K562 (cell line): ENCODE data around the gene YEATS2. TPM values are rescaled to one million over a fixed set of nuclear protein-coding genes. Genes with fewer than 3 reads are reported as not detected.

ENCODE experiments used
- ATAC-seq: fragments of 200-7000 bp; cut with Tn5 transposase; 3 replicates; pipeline ENCODE4 v1.9.1; 2020; ENCODE audit warnings: moderate library complexity
- BruUV-seq: library from RNA; stranded (reverse); fragments of 400-500 nt; replicated peaks from 2 replicates; lab custom pipeline; 2021; lab: Mats Ljungman, UMichigan
- CTCF ChIA-PET: fragments of 300-600 bp; formaldehyde crosslinking; extraction: SDS; loops from one replicate; lab custom pipeline; 2021; ENCODE audit warnings: low intra/inter-chr PET ratio; lab: Yijun Ruan, JAX
- POLR2A ChIA-PET: fragments of 300-600, 350-650 bp; sonication (Branson Sonifier 250); formaldehyde crosslinking; extraction: SDS; loops from one replicate; lab custom pipeline; 2021; ENCODE audit warnings: antibody characterized with exemption, inconsistent platforms; lab: Yijun Ruan, JAX
- DNase-seq, 4 experiments: peaks; one replicate each; pipeline versions ENCODE4 v3.0.0 to v3.0.0-alpha.2; 2011 to 2018; ENCODE audit warnings: low spot score in 3 of 4, mixed read lengths in 3 of 4; ENCODE audit errors: extremely low read depth in 1 of 4
- FAIRE-seq: peaks from 2 replicates; lab custom pipeline; 2011; peaks lifted over from hg19 to GRCh38; lab: Jason Lieb, UNC
- H2AFZ ChIP-seq: 2 replicates; pipeline ENCODE4 v1.6.0; 2011; ENCODE audit warnings: low read depth, low read length, control low read depth, inconsistent platforms
- H3K27ac ChIP-seq: fragments of 200-600 bp; 3 replicates; pipeline ENCODE4 v1.8.0; 2011; ENCODE audit warnings: low read depth, mild to moderate bottlenecking, control low read depth, inconsistent platforms, low read length, moderate library complexity, mixed read lengths; ENCODE audit errors: extremely low read depth
- H3K27me3 ChIP-seq, 2 experiments: fragments of 300-600 bp in 1 of 2; 2 replicates in 1 of 2; 3 replicates in 1 of 2; pipeline versions ENCODE4 v1.6.0 to v1.8.0; 2011; ENCODE audit warnings: inconsistent platforms in 2 of 2, low read length in 2 of 2, mild to moderate bottlenecking in 1 of 2, mixed read lengths in 1 of 2, moderate library complexity in 1 of 2; ENCODE audit not compliant: control insufficient read depth in 2 of 2, insufficient read depth in 2 of 2
- H3K36me3 ChIP-seq: fragments of 300-600 bp; 3 replicates; pipeline ENCODE4 v1.8.0; 2011; ENCODE audit warnings: mild to moderate bottlenecking, low read length, inconsistent platforms; ENCODE audit not compliant: control insufficient read depth, insufficient read depth
- H3K4me1 ChIP-seq, 2 experiments: fragments of 200-600 bp in 1 of 2; replicated peaks in 1 of 2; 2 replicates in 1 of 2; 3 replicates in 1 of 2; pipeline versions ENCODE4 v1.5.1 to v1.8.0; 2011; ENCODE audit warnings: inconsistent platforms in 2 of 2, low read length in 2 of 2, mild to moderate bottlenecking in 1 of 2, mixed read lengths in 1 of 2, moderate library complexity in 1 of 2; ENCODE audit not compliant: control insufficient read depth in 2 of 2, insufficient read depth in 2 of 2
- H3K4me2 ChIP-seq: 2 replicates; pipeline ENCODE4 v1.6.1; 2011; ENCODE audit warnings: low read length, control low read depth, inconsistent platforms, mixed read lengths; ENCODE audit not compliant: insufficient read depth
- H3K4me3 ChIP-seq: fragments of 200-600 bp; sonication (generic), shearing (Covaris generic); 2 replicates; pipeline ENCODE4 v1.5.1; 2016; ENCODE audit warnings: control low read depth, inconsistent platforms
- H3K79me2 ChIP-seq: fragments of 200-600 bp; 3 replicates; pipeline ENCODE4 v1.8.0; 2011; ENCODE audit warnings: low read length, inconsistent platforms; ENCODE audit not compliant: control insufficient read depth, insufficient read depth
- H3K9ac ChIP-seq, 2 experiments: 2 replicates each; pipeline versions ENCODE4 v1.6.0 to v1.6.1; 2011; ENCODE audit warnings: low read depth in 2 of 2, low read length in 2 of 2, control low read depth in 1 of 2, inconsistent platforms in 1 of 2, mild to moderate bottlenecking in 1 of 2, mixed read lengths in 1 of 2; ENCODE audit not compliant: insufficient read depth in 1 of 2
- H3K9me1 ChIP-seq: one replicate; pipeline ENCODE4 v1.6.0; 2011; ENCODE audit warnings: inconsistent platforms, mild to moderate bottlenecking, low read length, moderate library complexity; ENCODE audit not compliant: control insufficient read depth, insufficient read depth
- H3K9me3 ChIP-seq: replicated peaks from 2 replicates; pipeline ENCODE4 v1.5.1; 2011; ENCODE audit warnings: low read depth, low read length, inconsistent platforms; ENCODE audit not compliant: control insufficient read depth, insufficient read depth
- H4K20me1 ChIP-seq: replicated peaks from 2 replicates; pipeline ENCODE4 v1.6.1; 2011; ENCODE audit warnings: low read length, inconsistent platforms, mixed read lengths; ENCODE audit not compliant: control insufficient read depth, insufficient read depth
- CHCHD3 ChIP-seq: fragments of 250-450 bp; sonication (Bioruptor Pico); IDR thresholded peaks from 2 replicates; pipeline ENCODE4 v2.1.2; 2022; ENCODE audit warnings: mild to moderate bottlenecking
- FOXP1 ChIP-seq: sonication (generic); formaldehyde crosslinking; IDR thresholded peaks from 2 replicates; pipeline ENCODE4 v1.8.0; 2022; ENCODE audit warnings: mild to moderate bottlenecking, missing genetic modification reagents
- GTF2A2 ChIP-seq: IDR thresholded peaks from 2 replicates; pipeline ENCODE4 v1.6.1; 2016; ENCODE audit warnings: mild to moderate bottlenecking, missing genetic modification characterization, missing compliant biosample characterization
- POLR2AphosphoS5 ChIP-seq: IDR thresholded peaks from 2 replicates; pipeline ENCODE4 v1.6.1; 2011; ENCODE audit warnings: mild to moderate bottlenecking, low read depth, low read length, moderate library complexity; ENCODE audit not compliant: control insufficient read depth, insufficient read depth
- SMAD1 ChIP-seq: fragments of 150-350 bp; IDR thresholded peaks from 2 replicates; pipeline ENCODE4 v1.6.1; 2014; ENCODE audit warnings: low read length, low read depth; ENCODE audit not compliant: partially characterized antibody
- ZNF347 ChIP-seq: fragments of 450-650 bp; formaldehyde crosslinking; IDR thresholded peaks from 2 replicates; pipeline ENCODE4 v1.4.0; 2020; ENCODE audit warnings: low read depth, mild to moderate bottlenecking, moderate library complexity
- ZNF561 ChIP-seq: fragments of 450-650 bp; formaldehyde crosslinking; conservative IDR thresholded peaks from 2 replicates; pipeline ENCODE4 v1.4.0; 2020; ENCODE audit warnings: mild to moderate bottlenecking, moderate library complexity
- ZNF75A ChIP-seq: fragments of 450-650 bp; formaldehyde crosslinking; IDR thresholded peaks from 2 replicates; pipeline ENCODE4 v1.4.0; 2020; ENCODE audit warnings: mild to moderate bottlenecking
- ZNF785 ChIP-seq: fragments of 250-450 bp; sonication (Bioruptor Pico); IDR thresholded peaks from 2 replicates; pipeline ENCODE4 v1.4.0; 2020; ENCODE audit warnings: mild to moderate bottlenecking
- WGBS: fragments of 100-300 bp; shearing (Covaris generic); methylation state at CpG from one replicate; pipeline ENCODE4 v1.1.6; 2016; ENCODE audit warnings: low coverage, mixed read lengths; ENCODE audit not compliant: insufficient coverage; ENCODE audit errors: missing lambda C conversion rate; 5-methylcytosine and 5-hydroxymethylcytosine counted together
- in situ Hi-C: fragments of 300-500 bp; cut with MboI; formaldehyde crosslinking; loops from 4 replicates; pipeline ENCODE4 v1.15.0; 2018; ENCODE audit warnings: inconsistent platforms, mixed read lengths
- intact Hi-C: fragments of 100-400 bp; cut with micrococcal nuclease; formaldehyde crosslinking; loops from 2 replicates; pipeline ENCODE4 v1.14.2; 2022
- polyA plus RNA-seq, 8 experiments: library from polyadenylated mRNA; depleted of rRNA in 4 of 8; stranded (reverse) in 5 of 8; unstranded in 3 of 8; fragments of >200 nt; fragmentation: Nextera tagmentation in 2 of 8; fragmentation: Illumina TruSeq in 1 of 8; extraction: Ambion mirVana in 2 of 8; extraction: Trizol in 1 of 8; gene quantifications; 2 replicates each; pipeline versions ENCODE4 v1.2.1 to v1.2.3, GENCODE V29; 2011 to 2014; ENCODE audit warnings: inconsistent platforms in 1 of 8, missing spikeins in 1 of 8
- total RNA-seq, 7 experiments: library from RNA; depleted of rRNA in 6 of 7; stranded (reverse); fragments of >200 nt in 6 of 7; fragmentation: Illumina TruSeq in 2 of 7; extraction: Trizol in 2 of 7; gene quantifications; 2 replicates each; pipeline versions ENCODE4 v1.2.1 to v1.2.3, GENCODE V29; 2011 to 2021; ENCODE audit warnings: low replicate concordance in 1 of 7
- TF ChIP-seq, protein P1 (sequence below): fragments of 250-450 bp; sonication (Bioruptor Pico); IDR thresholded peaks from 2 replicates; pipeline ENCODE4 v1.4.0; 2020
- TF ChIP-seq, protein P2 (sequence below): fragments of 450-650 bp; IDR thresholded peaks from 2 replicates; pipeline ENCODE4 v1.6.1; 2016; ENCODE audit warnings: low read depth, mild to moderate bottlenecking, moderate library complexity
- TF ChIP-seq, protein P3 (sequence below): fragments of 250-450 bp; sonication (Bioruptor Pico); IDR thresholded peaks from 2 replicates; pipeline ENCODE4 v1.6.1; 2021; ENCODE audit warnings: mild to moderate bottlenecking
- TF ChIP-seq, protein P4 (sequence below), 2 experiments: fragments of 450-650 bp in 1 of 2; IDR thresholded peaks; 2 replicates each; pipeline ENCODE4 v1.6.1; 2011 to 2017; ENCODE audit warnings: low read depth in 2 of 2, antibody characterized with exemption in 1 of 2, borderline replicate concordance in 1 of 2, low read length in 1 of 2, mild to moderate bottlenecking in 1 of 2, mixed read lengths in 1 of 2; ENCODE audit not compliant: control insufficient read depth in 1 of 2

Gene YEATS2
- total and polyA plus RNA-seq, 9 of the 15 experiments (the other 6 are each of a cell fraction or from before 2014, with no cell fraction given): 1.8 to 35.2 (median 19.0) TPM

DNA sequence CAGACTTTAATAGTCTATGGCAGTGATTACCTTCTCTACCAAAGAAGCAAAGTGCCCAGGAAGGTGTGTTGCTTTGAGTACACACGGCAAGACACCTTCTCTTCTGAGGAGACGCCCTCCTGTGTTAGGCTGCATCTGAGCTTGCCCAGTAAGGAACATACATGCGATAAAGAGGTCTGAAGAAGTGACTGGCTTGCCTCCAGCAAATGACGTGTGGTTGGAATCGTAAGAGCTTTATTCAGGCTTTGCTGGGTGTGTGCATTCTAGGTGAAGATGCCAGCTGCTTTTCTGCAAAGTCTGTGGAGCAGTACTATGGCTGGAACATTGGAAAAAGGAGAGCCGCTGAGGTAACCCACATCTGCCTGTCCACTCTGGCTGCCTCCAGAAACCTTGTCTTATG lies 105.4 kb downstream of the YEATS2 start:
- Histone ChIP-seq H3K9me1 (no peaks in the 10 kb centered on the region), H3K9me3 (no peaks in the 10 kb centered on the region), H3K4me3 (no peak overlapping the region), H3K4me2 (no peak overlapping the region), H3K27ac (no peak overlapping the region), H3K36me3 (peaks cover 89% of the 10 kb centered on the region), H3K27me3 (no peaks in the 10 kb centered on the region), H3K79me2 (no peaks in the 10 kb centered on the region), H4K20me1 (no peaks in the 10 kb centered on the region; the same call in 1 of the 2 replicates), H3K4me1 (no peaks in the 10 kb centered on the region; a peak in 2 of 5 replicates), H3K9ac (no peak overlapping the region), H2AFZ (no peak overlapping the region)
- CTCF ChIA-PET: no interaction called here
- no TSS peak for BruUV-seq
- 87% methylated on average over 6 of the region's 6 CpGs for WGBS
- no peak for FAIRE-seq
- ATAC-seq: no peak
- DNase-seq: no peak
- intact Hi-C loops: no loop called here
- POLR2A ChIA-PET: interaction anchor here (1.1 kb wide), 1 partner anchor 10 kb away, joined by 3 read pairs; no protein-coding TSS in a partner anchor
- in situ Hi-C loops: no loop called here
- TF ChIP-seq CHCHD3 (CRISPR knock-in tag): no peak
- TF ChIP-seq, protein P1, sequence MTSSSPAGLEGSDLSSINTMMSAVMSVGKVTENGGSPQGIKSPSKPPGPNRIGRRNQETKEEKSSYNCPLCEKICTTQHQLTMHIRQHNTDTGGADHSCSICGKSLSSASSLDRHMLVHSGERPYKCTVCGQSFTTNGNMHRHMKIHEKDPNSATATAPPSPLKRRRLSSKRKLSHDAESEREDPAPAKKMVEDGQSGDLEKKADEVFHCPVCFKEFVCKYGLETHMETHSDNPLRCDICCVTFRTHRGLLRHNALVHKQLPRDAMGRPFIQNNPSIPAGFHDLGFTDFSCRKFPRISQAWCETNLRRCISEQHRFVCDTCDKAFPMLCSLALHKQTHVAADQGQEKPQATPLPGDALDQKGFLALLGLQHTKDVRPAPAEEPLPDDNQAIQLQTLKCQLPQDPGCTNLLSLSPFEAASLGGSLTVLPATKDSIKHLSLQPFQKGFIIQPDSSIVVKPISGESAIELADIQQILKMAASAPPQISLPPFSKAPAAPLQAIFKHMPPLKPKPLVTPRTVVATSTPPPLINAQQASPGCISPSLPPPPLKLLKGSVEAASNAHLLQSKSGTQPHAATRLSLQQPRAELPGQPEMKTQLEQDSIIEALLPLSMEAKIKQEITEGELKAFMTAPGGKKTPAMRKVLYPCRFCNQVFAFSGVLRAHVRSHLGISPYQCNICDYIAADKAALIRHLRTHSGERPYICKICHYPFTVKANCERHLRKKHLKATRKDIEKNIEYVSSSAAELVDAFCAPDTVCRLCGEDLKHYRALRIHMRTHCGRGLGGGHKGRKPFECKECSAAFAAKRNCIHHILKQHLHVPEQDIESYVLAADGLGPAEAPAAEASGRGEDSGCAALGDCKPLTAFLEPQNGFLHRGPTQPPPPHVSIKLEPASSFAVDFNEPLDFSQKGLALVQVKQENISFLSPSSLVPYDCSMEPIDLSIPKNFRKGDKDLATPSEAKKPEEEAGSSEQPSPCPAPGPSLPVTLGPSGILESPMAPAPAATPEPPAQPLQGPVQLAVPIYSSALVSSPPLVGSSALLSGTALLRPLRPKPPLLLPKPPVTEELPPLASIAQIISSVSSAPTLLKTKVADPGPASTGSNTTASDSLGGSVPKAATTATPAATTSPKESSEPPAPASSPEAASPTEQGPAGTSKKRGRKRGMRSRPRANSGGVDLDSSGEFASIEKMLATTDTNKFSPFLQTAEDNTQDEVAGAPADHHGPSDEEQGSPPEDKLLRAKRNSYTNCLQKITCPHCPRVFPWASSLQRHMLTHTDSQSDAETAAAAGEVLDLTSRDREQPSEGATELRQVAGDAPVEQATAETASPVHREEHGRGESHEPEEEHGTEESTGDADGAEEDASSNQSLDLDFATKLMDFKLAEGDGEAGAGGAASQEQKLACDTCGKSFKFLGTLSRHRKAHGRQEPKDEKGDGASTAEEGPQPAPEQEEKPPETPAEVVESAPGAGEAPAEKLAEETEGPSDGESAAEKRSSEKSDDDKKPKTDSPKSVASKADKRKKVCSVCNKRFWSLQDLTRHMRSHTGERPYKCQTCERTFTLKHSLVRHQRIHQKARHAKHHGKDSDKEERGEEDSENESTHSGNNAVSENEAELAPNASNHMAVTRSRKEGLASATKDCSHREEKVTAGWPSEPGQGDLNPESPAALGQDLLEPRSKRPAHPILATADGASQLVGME: no peak
- no peak for TF ChIP-seq POLR2AphosphoS5
- no peak for TF ChIP-seq ZNF75A (CRISPR knock-in tag)
- no peak for TF ChIP-seq SMAD1
- TF ChIP-seq FOXP1 (CRISPR knock-in tag): no peak
- TF ChIP-seq, protein P2, sequence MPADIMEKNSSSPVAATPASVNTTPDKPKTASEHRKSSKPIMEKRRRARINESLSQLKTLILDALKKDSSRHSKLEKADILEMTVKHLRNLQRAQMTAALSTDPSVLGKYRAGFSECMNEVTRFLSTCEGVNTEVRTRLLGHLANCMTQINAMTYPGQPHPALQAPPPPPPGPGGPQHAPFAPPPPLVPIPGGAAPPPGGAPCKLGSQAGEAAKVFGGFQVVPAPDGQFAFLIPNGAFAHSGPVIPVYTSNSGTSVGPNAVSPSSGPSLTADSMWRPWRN: no peak
- TF ChIP-seq ZNF561 (CRISPR knock-in tag): no peak
- TF ChIP-seq, protein P3, sequence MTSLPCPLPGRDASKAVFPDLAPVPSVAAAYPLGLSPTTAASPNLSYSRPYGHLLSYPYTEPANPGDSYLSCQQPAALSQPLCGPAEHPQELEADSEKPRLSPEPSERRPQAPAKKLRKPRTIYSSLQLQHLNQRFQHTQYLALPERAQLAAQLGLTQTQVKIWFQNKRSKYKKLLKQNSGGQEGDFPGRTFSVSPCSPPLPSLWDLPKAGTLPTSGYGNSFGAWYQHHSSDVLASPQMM (CRISPR knock-in tag): no peak
- no peak for TF ChIP-seq ZNF785
- no peak for TF ChIP-seq GTF2A2
- no peak for TF ChIP-seq ZNF347 (CRISPR knock-in tag)
- TF ChIP-seq, protein P4, sequence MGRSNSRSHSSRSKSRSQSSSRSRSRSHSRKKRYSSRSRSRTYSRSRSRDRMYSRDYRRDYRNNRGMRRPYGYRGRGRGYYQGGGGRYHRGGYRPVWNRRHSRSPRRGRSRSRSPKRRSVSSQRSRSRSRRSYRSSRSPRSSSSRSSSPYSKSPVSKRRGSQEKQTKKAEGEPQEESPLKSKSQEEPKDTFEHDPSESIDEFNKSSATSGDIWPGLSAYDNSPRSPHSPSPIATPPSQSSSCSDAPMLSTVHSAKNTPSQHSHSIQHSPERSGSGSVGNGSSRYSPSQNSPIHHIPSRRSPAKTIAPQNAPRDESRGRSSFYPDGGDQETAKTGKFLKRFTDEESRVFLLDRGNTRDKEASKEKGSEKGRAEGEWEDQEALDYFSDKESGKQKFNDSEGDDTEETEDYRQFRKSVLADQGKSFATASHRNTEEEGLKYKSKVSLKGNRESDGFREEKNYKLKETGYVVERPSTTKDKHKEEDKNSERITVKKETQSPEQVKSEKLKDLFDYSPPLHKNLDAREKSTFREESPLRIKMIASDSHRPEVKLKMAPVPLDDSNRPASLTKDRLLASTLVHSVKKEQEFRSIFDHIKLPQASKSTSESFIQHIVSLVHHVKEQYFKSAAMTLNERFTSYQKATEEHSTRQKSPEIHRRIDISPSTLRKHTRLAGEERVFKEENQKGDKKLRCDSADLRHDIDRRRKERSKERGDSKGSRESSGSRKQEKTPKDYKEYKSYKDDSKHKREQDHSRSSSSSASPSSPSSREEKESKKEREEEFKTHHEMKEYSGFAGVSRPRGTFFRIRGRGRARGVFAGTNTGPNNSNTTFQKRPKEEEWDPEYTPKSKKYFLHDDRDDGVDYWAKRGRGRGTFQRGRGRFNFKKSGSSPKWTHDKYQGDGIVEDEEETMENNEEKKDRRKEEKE (IDR thresholded peaks at IDR 0.05; ENCODE audit: borderline replicate concordance in 1 of 2, control insufficient read depth in 1 of 2, low read depth in 2 of 2, low read length in 1 of 2): no peak
